Adipocyte (in vitro differentiated cells): ENCODE results near the gene KIF13A.
"Not testable (repeated sequence)": the region's sequence is repeated elsewhere in the genome, so short reads cannot be mapped to it uniquely, and the experiment has no call there.

Experiments
- DNase-seq: peaks from one replicate; pipeline ENCODE4 v3.0.0-alpha.2; 2015; ENCODE audit warnings: low read depth
- H3K27me3 ChIP-seq: replicated peaks from 2 replicates; pipeline ENCODE4 v1.7.0; 2013; ENCODE audit warnings: mild to moderate bottlenecking, low read length, moderate library complexity; ENCODE audit not compliant: control insufficient read depth, insufficient read depth
- H3K36me3 ChIP-seq: 2 replicates; pipeline ENCODE4 v1.7.0; 2013; ENCODE audit warnings: low read length, mild to moderate bottlenecking, moderate library complexity; ENCODE audit not compliant: control insufficient read depth, insufficient read depth, severe bottlenecking
- H3K4me1 ChIP-seq: 2 replicates; pipeline ENCODE4 v1.7.0; 2013; ENCODE audit warnings: mild to moderate bottlenecking, low read length, moderate library complexity; ENCODE audit not compliant: control insufficient read depth, insufficient read depth
- H3K4me3 ChIP-seq: 2 replicates; pipeline ENCODE4 v1.7.0; 2013; ENCODE audit warnings: mild to moderate bottlenecking, low read length, moderate library complexity
- H3K9ac ChIP-seq: 2 replicates; pipeline ENCODE4 v1.7.0; 2013; ENCODE audit warnings: mild to moderate bottlenecking, low read length, moderate library complexity
- H3K9me3 ChIP-seq: 2 replicates; pipeline ENCODE4 v1.7.0; 2013; ENCODE audit warnings: mild to moderate bottlenecking, low read length, moderate library complexity; ENCODE audit not compliant: control insufficient read depth

KIF13A gene

DNA sequence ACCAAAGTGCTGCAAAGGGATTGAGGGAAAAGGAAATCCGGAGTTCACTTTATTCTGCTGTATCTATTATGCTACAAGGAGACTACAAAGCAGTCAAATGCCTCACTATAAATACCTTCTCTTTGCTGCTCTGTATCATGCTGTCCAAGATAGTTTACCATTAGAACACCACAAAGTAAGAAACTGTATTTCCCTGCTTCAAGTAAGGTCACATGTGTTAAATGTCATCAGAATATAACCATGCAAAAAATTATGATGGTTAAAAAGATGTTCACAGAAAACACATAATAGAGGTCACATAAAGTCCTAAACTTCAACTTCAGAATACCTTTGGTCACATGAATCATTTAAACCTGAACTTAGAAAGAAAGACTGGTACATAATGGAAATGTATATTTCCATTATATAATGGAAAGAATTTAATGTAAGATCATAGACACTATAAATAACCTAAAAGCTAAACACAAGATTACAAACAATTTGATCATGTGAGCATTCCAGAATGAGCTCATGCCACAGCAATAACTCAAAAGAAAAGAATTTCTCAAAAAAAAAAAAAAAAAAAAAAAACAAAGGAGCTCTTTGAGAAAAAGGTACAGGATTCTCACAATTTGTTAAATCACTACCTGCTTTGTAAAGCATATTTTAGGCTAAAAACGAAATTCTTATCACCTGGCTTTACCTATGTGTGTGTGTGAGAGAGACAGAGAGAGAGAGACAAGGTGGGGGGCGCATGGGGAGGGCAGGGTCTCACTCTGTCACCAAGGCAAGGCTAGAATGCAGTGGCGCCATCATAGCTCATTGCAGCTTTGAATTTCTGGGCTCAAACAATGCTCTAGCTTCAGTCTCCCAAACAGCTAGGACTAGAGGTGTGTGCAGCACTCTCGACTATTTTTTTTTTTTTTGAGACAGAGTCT lies 58.7 kb downstream of the KIF13A start:
- peak; percentile 78 for DNase-seq
- Histone ChIP-seq H3K4me1 (peaks cover 73% of the 10 kb centered on the region), H3K9me3 (no peaks in the 10 kb centered on the region), H3K4me3 (peak overlapping the region; percentile 10), H3K27me3 (no peaks in the 10 kb centered on the region), H3K36me3 (no peaks in the 10 kb centered on the region), H3K9ac (no peak overlapping the region)

DNA sequence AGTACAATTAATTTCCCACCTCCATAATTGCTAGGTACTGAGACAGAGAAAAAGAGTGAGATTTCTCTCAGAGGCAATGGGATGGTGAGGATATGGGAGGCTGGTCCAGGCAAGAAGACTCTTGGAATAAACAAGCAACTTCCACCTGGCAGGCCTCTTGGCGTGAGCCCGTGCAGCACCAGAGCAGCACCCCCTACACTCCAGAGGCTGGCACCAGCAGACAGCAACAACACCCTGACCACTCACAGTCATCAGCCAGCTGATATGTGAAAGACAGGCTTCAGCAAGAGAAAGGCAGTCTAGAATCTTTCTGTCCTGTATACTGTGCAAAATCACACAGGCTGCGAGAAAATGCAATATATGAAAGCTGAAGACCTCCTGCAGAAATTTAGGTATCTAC lies 59.7 kb downstream of the KIF13A start:
- Histone ChIP-seq H3K9ac (no peak overlapping the region), H3K9me3 (no peaks in the 10 kb centered on the region), H3K27me3 (no peaks in the 10 kb centered on the region), H3K4me3 (no peak overlapping the region), H3K36me3 (no peaks in the 10 kb centered on the region), H3K4me1 (peaks cover 69% of the 10 kb centered on the region)
- no peak for DNase-seq

DNA sequence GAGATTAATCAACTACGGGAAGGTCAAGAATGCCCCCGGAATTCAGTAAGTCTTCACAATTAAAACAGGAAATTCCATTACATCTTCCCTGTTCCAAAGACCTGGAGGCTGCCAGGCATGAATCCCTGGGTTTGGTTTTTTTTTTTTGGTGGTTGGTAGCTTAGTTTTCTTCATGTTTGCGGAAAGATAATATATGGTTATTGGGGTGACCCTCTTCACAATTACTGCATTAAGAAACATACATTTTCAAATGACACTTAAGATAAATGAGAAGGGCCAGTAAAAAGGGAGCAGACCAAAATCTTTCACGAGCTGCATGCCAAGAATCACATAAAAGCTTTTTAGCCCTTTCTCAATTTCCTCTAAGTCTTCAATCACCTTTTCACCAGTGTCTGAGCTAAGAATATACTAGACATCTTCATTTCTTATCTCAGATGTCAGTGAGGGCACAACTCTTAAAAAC lies 64.0 kb downstream of the KIF13A start:
- Histone ChIP-seq H3K4me3 (no peak overlapping the region), H3K36me3 (no peaks in the 10 kb centered on the region), H3K9ac (no peak overlapping the region), H3K4me1 (peaks cover 29% of the 10 kb centered on the region), H3K27me3 (no peaks in the 10 kb centered on the region), H3K9me3 (no peaks in the 10 kb centered on the region)
- no peak for DNase-seq

DNA sequence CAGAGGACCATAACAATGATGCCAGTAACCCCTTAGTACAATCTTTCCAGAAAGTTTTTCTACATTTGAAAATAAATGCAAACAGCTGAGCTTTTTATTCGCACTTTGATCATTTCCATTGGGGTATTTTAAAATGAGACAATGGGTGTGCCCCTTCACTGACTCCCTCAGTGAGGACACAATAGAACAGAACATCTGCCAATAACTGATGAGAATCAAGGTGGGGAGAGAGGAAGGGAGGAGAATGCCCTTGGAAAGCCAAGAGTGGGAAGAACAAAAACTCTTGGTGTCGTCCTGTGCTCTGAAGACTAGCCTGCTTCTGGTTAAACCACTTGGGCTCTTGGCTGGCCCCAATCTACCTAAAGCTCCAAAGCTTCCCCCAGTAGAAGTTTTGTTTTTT lies 66.0 kb downstream of the KIF13A start:
- Histone ChIP-seq H3K9ac (no peak overlapping the region), H3K27me3 (no peaks in the 10 kb centered on the region), H3K4me3 (no peak overlapping the region), H3K9me3 (no peaks in the 10 kb centered on the region), H3K4me1 (peaks cover 21% of the 10 kb centered on the region), H3K36me3 (no peaks in the 10 kb centered on the region)
- no peak for DNase-seq

DNA sequence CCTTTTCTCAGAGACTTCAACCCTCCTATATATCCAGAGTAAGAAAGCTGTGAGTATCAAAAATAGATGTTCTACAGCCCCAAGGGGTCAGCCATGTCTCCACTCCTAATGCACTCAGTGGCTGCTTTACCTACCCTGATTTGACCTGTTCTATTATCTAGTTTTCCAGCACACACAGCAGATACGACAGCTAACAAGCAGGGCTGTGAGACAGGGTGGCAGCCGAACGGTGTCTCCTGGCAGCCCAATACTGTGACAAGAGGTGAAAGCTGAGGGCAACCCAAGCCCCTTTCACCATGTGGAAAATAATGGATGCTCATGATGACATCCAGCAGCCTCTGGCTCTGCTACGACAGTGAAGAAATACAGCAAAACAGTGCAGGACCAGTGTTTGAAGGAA lies 67.9 kb downstream of the KIF13A start:
- Histone ChIP-seq H3K36me3 (no peaks in the 10 kb centered on the region), H3K9me3 (no peaks in the 10 kb centered on the region), H3K27me3 (no peaks in the 10 kb centered on the region), H3K4me1 (peaks cover 15% of the 10 kb centered on the region), H3K4me3 (no peak overlapping the region), H3K9ac (no peak overlapping the region)
- no peak for DNase-seq

DNA sequence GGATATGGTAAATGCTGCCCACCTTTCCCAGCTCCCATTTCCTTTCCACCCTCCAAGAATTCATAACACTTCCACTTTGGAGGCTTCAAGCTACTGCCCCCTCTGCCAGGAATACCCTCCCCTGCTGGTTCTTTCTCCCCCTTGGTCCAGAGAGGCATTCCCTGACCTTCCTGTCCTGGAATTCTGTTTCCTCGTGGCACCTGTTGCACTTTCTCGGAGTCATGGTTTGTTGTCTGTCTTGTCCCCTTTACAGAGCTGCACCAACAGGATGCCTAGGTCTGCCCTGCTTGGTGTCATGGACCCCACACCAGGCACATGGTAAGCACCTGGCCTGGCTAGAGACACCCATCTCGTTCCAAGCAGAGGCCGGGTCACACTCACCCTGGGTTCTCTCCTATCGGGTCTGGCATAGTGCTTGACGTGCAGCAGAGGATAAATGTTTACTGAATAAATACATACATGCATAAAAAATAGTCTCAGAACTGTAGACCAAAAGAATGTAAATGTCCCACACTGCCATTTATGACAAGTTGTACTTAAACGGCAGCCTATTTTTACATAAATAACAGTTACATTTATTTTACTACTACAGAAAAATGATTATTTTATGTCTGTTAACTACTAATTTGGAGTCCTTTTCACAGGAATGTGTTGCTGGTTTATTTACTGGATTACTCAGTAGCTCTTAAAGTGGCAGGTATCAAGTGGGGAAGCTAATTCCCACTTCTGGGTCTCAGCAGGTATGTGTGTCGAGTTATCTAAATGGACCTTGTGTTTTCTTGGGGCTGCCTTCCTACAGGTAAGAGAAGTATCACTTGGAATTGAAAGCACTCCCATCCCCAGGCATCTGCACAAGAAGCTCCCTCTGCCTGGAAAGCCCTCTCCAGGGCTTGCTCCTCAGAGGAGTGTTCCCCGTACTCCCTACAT lies 69.3 kb downstream of the KIF13A start:
- DNase-seq, result no peak
- no peaks in the 10 kb centered on the region for H3K36me3 ChIP-seq
- H3K4me1 ChIP-seq, result peaks cover 4% of the 10 kb centered on the region
- no peaks in the 10 kb centered on the region for H3K9me3 ChIP-seq
- no peak overlapping the region for H3K4me3 ChIP-seq
- no peak overlapping the region for H3K9ac ChIP-seq
- H3K27me3 ChIP-seq, result no peaks in the 10 kb centered on the region

DNA sequence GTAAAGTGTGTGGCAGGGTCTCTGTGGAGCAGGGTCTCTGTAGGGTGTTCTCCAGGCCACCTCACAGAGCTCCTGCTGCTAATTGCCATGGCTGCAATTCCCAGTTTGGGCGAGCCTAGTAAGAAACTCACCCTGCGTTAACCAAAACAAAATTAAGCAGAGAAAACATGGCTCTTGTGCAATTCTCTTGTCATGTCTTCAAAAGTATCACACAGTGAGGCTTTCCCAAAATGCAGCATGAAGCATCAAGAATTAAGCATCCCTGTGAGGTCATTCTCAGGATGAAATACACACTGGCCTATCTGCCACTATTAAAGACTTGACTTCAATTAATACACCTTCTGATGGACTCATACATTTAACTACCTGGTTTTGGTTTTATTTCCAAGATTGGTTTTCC lies 72.8 kb downstream of the KIF13A start:
- Histone ChIP-seq H3K36me3 (no peaks in the 10 kb centered on the region), H3K9me3 (no peaks in the 10 kb centered on the region), H3K9ac (no peak overlapping the region), H3K27me3 (no peaks in the 10 kb centered on the region), H3K4me1 (peaks cover 8% of the 10 kb centered on the region), H3K4me3 (no peak overlapping the region)
- no peak for DNase-seq

DNA sequence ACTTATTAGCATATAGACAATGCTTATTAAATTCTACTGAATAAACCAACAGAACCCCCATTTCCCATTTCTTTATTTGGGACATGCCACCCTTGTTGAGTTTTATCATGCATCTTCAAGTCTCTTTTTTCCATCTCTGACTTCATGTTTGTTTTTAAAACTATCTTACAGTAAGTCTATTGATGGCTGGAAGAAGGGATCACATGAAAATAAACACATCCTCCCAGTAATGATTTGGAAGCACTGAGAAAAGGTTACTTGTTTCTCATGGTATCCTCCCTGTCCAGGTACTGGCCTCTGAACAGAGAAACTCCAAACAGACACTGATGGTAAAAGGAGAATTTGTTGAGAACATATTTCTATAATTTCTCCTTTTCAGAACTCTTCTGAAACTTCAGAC lies 74.9 kb downstream of the KIF13A start:
- Histone ChIP-seq H3K36me3 (no peaks in the 10 kb centered on the region), H3K27me3 (no peaks in the 10 kb centered on the region), H3K9ac (no peak overlapping the region), H3K4me1 (peaks cover 15% of the 10 kb centered on the region), H3K9me3 (no peaks in the 10 kb centered on the region), H3K4me3 (no peak overlapping the region)
- DNase-seq, result no peak

DNA sequence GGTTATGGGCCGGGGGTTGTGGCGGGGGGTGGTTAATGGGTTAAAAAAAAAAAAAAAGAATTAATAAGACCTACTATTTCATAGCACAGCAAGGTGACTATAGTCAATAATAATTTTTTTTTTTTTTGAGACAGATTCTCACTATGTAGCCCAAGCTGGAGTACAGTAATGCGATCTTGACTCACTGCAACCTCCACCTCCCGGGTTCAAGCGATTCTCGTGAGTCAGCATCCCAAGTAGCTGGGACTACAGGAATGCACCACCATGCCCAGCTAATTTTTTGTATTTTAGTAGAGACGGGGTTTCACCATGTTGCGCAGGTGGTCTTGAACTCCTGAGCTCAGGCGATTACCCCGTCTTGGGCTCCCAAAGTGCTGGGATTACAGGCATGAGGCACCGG lies 75.8 kb downstream of the KIF13A start:
- H3K4me1 ChIP-seq, result peaks cover 24% of the 10 kb centered on the region
- not testable (repeated sequence) for H3K4me3 ChIP-seq, H3K9ac ChIP-seq, H3K9me3 ChIP-seq, H3K27me3 ChIP-seq, DNase-seq, H3K36me3 ChIP-seq

DNA sequence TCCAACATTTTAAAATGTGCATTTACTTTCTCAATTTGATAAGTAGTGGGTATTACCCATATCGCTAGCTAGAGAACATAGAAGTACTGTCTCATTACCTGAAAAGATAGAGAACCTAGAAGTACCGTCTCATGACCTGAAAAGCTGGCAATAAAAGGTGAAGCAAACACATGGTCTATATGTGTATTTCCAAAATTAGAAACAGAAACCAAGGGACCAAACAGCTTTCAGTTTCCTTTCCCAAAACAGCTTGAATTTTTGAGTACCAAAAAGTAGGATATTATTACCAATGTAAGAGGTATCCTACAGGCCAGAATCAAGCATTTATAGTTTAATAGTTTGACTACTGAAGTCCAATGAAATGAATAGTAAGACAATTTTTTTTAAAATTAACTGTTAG lies 77.2 kb downstream of the KIF13A start:
- DNase-seq, result peak; percentile 48
- Histone ChIP-seq H3K4me3 (no peak overlapping the region), H3K9me3 (no peaks in the 10 kb centered on the region), H3K9ac (no peak overlapping the region), H3K4me1 (peaks cover 37% of the 10 kb centered on the region), H3K27me3 (no peaks in the 10 kb centered on the region), H3K36me3 (no peaks in the 10 kb centered on the region)

DNA sequence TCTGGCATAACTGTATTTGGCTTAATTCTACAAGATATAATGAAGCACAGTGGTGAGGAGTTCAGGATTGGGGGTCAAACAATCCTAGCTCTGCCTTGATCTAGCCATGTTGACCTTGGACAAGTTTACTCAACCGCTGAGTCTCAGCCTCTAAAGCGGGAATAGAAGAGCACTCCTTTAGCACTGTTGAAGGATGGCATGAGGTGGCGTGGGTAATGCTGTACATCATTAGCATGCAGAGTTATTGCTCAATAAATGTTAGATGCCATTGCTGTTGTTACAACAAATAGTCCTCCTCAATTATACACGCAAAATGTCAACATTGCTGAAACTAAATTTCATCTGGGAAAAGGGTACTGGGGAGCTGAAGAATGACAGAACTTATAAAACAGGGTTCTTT lies 78.6 kb downstream of the KIF13A start:
- peak; percentile 45 for DNase-seq
- H3K4me1 ChIP-seq, result peaks cover 46% of the 10 kb centered on the region
- H3K4me3 ChIP-seq, result no peak overlapping the region
- H3K9ac ChIP-seq, result no peak overlapping the region
- H3K27me3 ChIP-seq, result no peaks in the 10 kb centered on the region
- H3K36me3 ChIP-seq, result no peaks in the 10 kb centered on the region
- no peaks in the 10 kb centered on the region for H3K9me3 ChIP-seq
